ENCODE results near the gene AHDC1.

The AHDC1 gene

GRCh38 chr1:27527223-27527889 is 76.6 kb downstream of the AHDC1 start:
- no peak for DNase-seq

GRCh38 chr1:27526569-27527222 is 77.2 kb downstream of the AHDC1 start:
- peak; percentile 65 to 87 for DNase-seq

DNA sequence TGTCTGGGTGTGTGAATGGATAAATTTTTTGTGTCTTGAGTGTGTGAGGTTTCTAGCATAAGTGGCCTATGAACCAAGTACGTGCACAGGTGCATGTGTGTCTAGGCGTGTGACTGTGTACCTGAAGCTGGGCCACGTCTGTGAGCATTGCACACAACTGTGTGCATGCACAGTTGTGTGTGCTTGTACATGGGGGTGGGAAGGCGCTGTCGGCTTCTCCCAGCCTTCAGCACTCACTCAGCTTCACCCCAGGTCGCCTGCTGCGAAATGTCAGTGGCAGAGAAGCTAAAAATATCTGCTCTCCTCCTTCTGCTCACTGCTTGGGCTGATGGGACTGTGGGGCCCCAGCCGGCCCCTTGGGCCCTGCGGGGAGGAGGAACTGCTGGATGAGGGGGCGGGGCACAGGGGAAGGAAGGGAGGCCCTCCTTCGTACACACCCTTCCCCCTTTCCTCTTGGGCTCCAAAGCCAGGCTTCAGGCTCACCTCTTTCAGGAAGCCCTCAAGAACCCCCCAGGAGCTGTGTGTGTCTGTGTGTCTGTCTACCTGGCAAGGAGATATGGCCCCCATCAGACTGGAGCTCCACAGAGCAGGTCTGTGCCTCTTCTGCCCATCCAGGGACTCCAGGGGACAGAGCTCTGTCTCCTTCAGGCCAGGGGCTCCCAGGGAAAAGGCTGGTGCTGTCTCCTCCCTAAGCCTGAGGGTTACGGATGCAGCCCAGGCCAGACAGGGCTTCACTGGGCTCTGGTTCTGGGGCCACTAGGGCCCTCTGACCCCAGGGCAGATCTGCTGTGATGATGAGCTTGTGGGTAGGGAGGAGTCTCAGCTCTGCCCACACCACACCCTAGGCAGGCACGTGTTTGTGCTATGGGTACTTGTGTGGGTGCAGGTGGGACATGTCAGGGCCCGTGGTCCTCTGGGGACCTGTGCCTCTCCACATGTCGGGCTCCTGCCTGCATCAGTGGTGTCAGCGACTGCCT is 78.4 kb downstream of the AHDC1 start:
- peak; percentile 66 for DNase-seq

DNA sequence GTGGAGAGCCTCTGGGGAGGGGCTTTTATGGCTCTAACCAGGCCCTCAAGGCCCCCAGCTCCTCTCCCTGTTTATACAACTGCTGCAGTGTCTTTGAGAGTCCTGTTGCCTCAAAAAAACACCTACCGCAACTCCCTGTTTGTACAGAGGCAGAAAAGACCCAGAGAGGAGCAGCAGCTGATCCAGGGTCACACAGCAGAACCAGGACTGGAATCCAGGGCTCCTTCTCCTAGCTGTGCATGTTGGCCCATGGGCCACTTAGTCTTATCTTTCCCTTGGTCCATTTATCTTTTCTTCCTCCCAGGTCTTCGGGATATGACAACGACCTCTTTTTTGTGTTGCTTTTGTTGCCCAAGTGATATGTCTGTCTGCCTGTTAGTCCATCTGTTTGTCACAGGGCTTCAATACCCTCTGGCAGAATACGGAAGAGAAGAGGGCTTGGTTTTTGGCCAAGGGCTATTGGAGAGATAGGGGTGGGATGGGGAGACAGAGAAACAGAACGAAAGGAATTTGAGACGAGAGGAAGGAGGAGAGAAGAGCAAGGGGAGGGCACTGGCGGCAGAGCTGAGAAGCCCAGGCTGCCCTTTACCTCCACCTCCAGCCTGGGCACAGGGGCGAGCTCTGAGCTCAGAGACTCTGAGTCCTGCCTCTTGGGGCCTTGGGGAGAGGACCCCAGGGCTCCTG is 80.5 kb downstream of the AHDC1 start:
- DNase-seq: no peak

DNA sequence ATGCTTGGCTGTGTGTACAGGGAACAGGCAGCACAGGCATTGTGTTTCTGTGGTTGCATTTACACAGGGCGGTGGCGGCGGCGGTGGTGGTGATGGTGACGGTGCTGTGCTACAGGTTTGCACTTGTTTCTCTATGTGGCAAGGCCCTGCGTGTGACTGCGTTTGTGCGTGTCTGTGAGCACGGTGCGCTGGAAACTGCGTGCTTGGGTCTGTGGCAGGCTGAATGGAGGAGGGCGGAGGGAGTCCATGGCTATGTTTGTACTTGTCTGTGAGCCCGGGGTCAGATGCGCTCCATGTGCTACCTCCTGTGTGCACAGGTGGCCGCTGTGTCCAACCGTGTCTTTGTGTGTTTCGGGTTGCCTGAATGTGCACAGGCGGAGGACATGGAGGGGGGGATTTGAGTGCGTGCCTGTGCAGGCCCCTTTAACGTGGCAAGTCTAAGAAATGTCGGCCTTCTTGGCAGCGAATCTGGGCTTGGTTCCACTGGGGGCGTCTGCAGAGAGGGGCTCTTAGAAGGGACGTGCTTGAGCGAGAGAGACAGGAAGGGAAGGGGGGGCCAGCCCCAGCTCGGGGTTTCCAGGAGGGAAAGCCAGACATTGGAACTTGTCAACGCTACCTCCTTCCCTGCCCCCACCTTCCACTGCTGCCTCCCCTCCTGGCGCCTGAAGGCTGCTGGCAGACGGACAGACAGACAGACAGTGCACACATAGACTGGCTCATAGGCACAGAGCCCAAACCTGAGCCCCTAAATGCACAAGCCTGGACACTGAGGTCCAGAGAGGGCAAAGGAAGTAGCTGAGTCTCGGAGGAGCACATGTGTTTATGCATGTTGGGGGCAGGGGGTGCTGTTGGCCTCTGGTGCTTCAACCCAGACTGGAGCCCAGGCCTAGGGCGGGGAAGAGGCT is 81.3 kb downstream of the AHDC1 start:
- peak in 1 of 2 donors; percentile 20 for DNase-seq

- no peak for DNase-seq
These were observed 82.0 kb downstream of the AHDC1 start for GRCh38 chr1:27521861-27522431.

DNA sequence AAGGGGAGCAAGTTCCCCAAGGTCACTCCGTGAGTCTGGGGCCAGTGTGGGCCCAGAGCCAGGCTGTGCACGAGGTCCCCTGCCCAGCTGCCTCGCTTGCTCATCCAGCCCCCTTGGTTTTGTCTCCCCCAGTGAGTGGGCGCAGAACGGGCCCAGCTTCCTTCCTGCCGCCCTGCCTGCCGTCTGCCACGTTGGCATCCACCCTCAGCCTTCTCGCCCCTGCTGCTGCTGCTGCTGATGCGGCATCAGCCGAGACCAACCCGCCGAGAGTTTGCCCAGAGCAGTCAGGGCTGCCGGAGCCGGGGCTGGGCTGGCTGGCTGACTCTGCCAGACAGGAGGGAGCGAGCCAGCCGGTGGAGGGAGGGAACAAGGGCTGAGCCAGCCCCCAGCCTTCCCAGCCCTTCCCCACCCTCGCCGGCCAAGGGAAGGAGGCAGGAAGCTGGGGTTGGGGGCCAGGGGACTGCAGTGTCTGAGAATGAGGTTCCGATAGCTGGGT is 82.6 kb downstream of the AHDC1 start:
- DNase-seq: peak in 1 of 2 donors; percentile 13

GRCh38 chr1:27520651-27521050 is 83.3 kb downstream of the AHDC1 start:
- no peak for DNase-seq

GRCh38 chr1:27519331-27520258 is 84.3 kb downstream of the AHDC1 start:
- no peak for DNase-seq

DNA sequence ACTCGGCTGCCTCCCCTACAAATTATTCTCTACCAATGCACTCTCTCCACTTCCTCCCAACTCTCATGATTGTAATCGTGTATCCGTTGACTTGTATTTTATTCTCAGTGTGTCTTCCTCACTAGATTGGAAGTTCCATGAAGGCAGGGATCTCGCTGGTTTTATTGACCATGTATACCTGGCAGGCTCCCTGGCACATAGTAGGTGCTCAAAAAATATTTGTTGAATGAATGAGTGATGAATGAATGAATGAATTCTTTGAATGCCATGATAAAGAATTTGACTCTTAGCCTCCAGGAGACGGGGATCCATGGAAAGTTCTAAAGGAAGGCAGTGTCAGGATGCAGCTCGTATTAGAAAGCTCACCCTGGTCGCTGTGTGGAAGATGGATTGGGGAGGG is 85.1 kb downstream of the AHDC1 start:
- DNase-seq: no peak

- DNase-seq: no peak
These were observed 85.8 kb downstream of the AHDC1 start for GRCh38 chr1:27517907-27518718.

- no peak for DNase-seq
These were observed 86.6 kb downstream of the AHDC1 start for GRCh38 chr1:27517301-27517700.

DNA sequence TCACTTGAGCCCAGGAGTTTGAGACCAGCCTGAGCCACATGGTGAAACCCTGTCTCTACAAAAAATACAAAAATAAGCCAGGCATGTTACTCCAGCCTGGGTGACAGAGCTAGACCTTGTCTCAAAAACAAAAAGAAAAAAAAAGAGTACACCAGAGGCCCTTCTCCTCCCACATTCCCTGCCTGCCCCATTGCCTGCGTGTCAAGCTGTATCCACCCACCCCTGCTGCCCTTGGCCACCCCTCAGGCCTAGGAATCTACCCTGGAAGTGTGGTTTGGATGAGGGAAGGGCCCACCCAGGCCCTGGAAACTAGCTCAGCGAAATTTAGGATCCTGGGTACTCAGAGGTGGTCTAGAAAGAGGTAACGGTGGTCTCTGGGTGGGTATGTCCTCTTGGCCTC is 88.3 kb downstream of the AHDC1 start:
- DNase-seq: no peak

DNA sequence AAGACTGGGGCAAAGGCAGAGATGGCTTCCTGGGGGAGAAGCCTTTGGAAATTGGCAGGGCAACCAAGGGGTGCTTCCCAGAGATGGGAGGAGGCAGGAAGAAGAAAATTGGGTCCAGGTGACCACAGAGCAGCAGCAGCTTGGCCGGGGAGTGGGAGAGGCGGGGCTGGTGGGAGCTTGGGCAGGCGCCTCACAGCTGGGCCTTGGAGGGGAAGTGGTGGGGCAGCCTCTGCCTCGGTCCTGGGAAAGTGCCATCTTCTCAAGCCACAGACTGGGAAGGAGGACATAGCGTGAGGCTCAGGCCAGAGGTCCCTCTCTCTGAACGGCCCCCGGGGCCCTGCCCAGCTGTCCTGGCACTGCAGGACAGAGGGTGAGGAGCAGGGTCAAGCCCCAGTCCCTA is 90.0 kb downstream of the AHDC1 start:
- peak in 1 of 2 donors; percentile 21 for DNase-seq

GRCh38 chr1:27513528-27513927 is 90.4 kb downstream of the AHDC1 start:
- DNase-seq: peak; percentile 78 to 87

DNA sequence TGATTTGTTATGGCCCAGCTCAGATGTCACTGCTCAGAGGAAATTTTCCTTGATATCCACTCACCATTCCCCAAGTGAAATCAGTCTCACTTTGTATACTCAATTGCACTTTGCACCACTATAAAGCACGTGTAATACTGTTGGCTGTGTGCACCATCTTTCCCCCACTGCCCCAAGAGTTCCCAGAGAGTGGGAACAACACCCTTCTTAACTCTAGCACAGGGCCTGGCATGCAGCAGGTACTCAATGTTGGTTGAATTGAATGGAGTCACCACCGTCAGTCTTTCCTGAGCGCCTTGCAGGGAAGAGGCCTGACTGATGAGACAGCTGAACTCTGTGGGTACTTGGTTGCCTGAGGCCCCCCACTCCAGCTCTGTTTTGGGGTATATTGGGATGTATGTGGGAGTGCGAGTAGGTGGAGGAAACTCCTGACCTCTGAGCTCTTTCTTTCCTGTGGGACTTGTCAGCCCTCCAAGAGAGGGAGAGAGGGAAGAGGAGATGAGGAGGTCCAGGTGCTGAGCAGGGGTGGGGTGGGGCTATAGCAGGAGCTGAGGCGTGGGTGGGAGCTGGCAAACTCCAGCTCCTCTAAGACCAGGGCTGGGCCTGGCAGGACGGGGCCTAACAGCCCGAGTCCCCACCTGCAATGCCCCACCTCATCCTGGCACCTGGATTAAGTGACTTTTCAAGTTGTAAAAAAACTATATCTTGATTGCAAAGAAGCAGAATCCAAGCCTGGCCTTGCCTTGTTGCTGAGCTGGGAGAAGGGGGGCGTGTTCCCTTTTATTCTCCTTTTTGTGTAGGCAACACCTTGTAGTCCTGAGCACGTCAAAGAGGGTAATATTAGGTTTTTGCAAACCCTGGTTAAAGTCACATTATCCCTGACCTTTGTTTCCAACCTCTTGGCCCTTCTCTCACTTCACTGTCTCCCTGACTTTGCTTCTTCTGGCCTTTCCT is 94.5 kb downstream of the AHDC1 start:
- no peak for DNase-seq

- DNase-seq: peak; percentile 43 to 62
These were observed 95.8 kb downstream of the AHDC1 start for GRCh38 chr1:27507960-27508665.
